ENCODE results near the gene NSD2.

GRCh38 chr4:1962980-1963379 is 91.8 kb downstream of the NSD2 start:
- TF ChIP-seq POLR2AphosphoS5 (IDR thresholded peaks at IDR 0.05) (no peak), POLR2A (IDR thresholded peaks at IDR 0.05) (no peak), CTCF (IDR thresholded peaks at IDR 0.05) (no peak), EP300 (IDR thresholded peaks at IDR 0.05) (no peak)

Measured in suprapubic skin (tissue), 4 donors.